OCI-LY7 (cell line): Measurements from ENCODE around the gene DXO. TPM values are rescaled to one million over a fixed set of nuclear protein-coding genes. Genes with fewer than 3 reads are reported as not detected.

Source experiments
- BruUV-seq: library from RNA; stranded (reverse); fragments of 400-500 nt; replicated peaks from 2 replicates; lab custom pipeline; 2021; lab: Mats Ljungman, UMichigan
- CTCF ChIA-PET: fragments of 300-600 bp; sonication (Branson Sonifier 250); formaldehyde crosslinking; loops from one replicate; lab custom pipeline; 2022; ENCODE audit warnings: antibody characterized with exemption; ENCODE audit not compliant: unreplicated experiment; lab: Charles Lee
- POLR2A ChIA-PET: fragments of 300-600 bp; sonication (Branson Sonifier 250); formaldehyde crosslinking; loops from one replicate; lab custom pipeline; 2022; ENCODE audit warnings: antibody characterized with exemption; lab: Charles Lee
- DNase-seq: peaks from one replicate; pipeline ENCODE4 v3.0.0-alpha.2; 2015; ENCODE audit warnings: low spot score
- H2AFZ ChIP-seq: fragments of 200-600 bp; sonication (generic), shearing (Covaris generic); 2 replicates; pipeline ENCODE4 v1.6.1; 2014; ENCODE audit warnings: mild to moderate bottlenecking, antibody characterized with exemption, low read length, moderate library complexity
- H3K27ac ChIP-seq: fragments of 200-600 bp; sonication (generic); 2 replicates; pipeline ENCODE4 v1.5.1; 2014; ENCODE audit warnings: mixed run types, low read depth, mild to moderate bottlenecking, moderate library complexity, low read length, inconsistent platforms; ENCODE audit not compliant: poor library complexity, severe bottlenecking
- H3K36me3 ChIP-seq: fragments of 200-600 bp; sonication (generic); 2 replicates; pipeline ENCODE4 v1.6.1; 2014; ENCODE audit warnings: mild to moderate bottlenecking, antibody characterized with exemption, low read length, moderate library complexity, mixed read lengths; ENCODE audit not compliant: insufficient read depth
- H3K4me1 ChIP-seq: fragments of 200-600 bp; sonication (generic); 2 replicates; pipeline ENCODE4 v1.5.1; 2014; ENCODE audit warnings: mild to moderate bottlenecking, low read length; ENCODE audit not compliant: insufficient read depth, poor library complexity, severe bottlenecking
- H3K4me2 ChIP-seq: fragments of 200-600 bp; sonication (generic); 2 replicates; pipeline ENCODE4 v1.6.1; 2014; ENCODE audit warnings: mild to moderate bottlenecking, low read length
- H3K4me3 ChIP-seq: fragments of 200-600 bp; sonication (generic); 2 replicates; pipeline ENCODE4 v1.5.1; 2014; ENCODE audit warnings: mild to moderate bottlenecking, low read depth, low read length; ENCODE audit not compliant: poor library complexity, severe bottlenecking
- H3K79me2 ChIP-seq: fragments of 200-600 bp; sonication (generic); 2 replicates; pipeline ENCODE4 v1.6.1; 2016; ENCODE audit warnings: low read depth, mild to moderate bottlenecking, low read length, moderate library complexity, mixed read lengths; ENCODE audit not compliant: insufficient read depth
- H3K9me2 ChIP-seq: fragments of 200-600 bp; sonication (generic); 2 replicates; pipeline ENCODE4 v1.6.1; 2016; ENCODE audit warnings: mild to moderate bottlenecking, low read length, mixed read lengths; ENCODE audit not compliant: insufficient read depth
- H3K9me3 ChIP-seq: fragments of 200-600 bp; sonication (generic); 2 replicates; pipeline ENCODE4 v1.6.1; 2014; ENCODE audit warnings: mild to moderate bottlenecking, mixed run types, low read length, mixed read lengths
- H4K20me1 ChIP-seq: fragments of 200-600 bp; sonication (generic); 2 replicates; pipeline ENCODE4 v1.6.1; 2014; ENCODE audit warnings: mild to moderate bottlenecking, antibody characterized with exemption, low read length, moderate library complexity, mixed read lengths; ENCODE audit not compliant: insufficient read depth
- CTCF ChIP-seq: fragments of 200-600 bp; sonication (generic); conservative IDR thresholded peaks from 2 replicates; pipeline ENCODE4 v1.5.1; 2014; ENCODE audit warnings: mild to moderate bottlenecking, antibody characterized with exemption, low read length, moderate library complexity, mixed read lengths
- EZH2phosphoT487 ChIP-seq: fragments of 200-600 bp; sonication (generic); IDR thresholded peaks from 2 replicates; pipeline ENCODE4 v1.6.1; 2018; ENCODE audit warnings: low read depth, borderline replicate concordance, mild to moderate bottlenecking, mixed run types, antibody characterized with exemption, low read length, moderate library complexity, mixed read lengths
- intact Hi-C: fragments of 100-400 bp; cut with micrococcal nuclease; formaldehyde crosslinking; loops from one replicate; pipeline ENCODE4 v1.10.0; 2022; ENCODE audit not compliant: unreplicated experiment
- total RNA-seq, 2 experiments: library from RNA; depleted of rRNA in 1 of 2; stranded (reverse); fragments of >200 nt in 1 of 2; shearing (Covaris generic) in 1 of 2; gene quantifications; 2 replicates each; pipeline ENCODE4 v1.2.3, GENCODE V29; 2014 to 2022

Gene DXO
- total RNA-seq, 2 experiments from 2014 or later: 17.5 to 36.5 TPM

- DNase-seq: peak; percentile 99
- H3K9me2 ChIP-seq: no peaks in the 10 kb centered on the region
- peak within 1 kb of the TSS; percentile 97 for H3K4me3 ChIP-seq
- BruUV-seq: TSS peak; percentile 87
- peaks cover 21% of the 10 kb centered on the region; the same call in 1 of the 2 replicates for H3K79me2 ChIP-seq
- peaks cover 18% of the 10 kb centered on the region for H3K4me1 ChIP-seq
- intact Hi-C loops: loop anchor here (1.0 to 10.0 kb wide), 3 partner anchors 13 to 254 kb away; partner anchors contain the start of genes ABHD16A, DXO and LY6G6F
- peaks cover 50% of the 10 kb centered on the region for H3K36me3 ChIP-seq
- ChIA-PET POLR2A (interaction anchor here (0.7 to 3.3 kb wide), 3 partner anchors 12 to 298 kb away, joined by 3 to 26 read pairs (median 4); partner anchors contain the start of genes C6orf47 and DXO), CTCF (interaction anchor here (1.1 kb wide), 1 partner anchor 8 kb away, joined by 3 read pairs; no protein-coding TSS in a partner anchor)
- H3K9me3 ChIP-seq: no peaks in the 10 kb centered on the region
- no peaks in the 10 kb centered on the region for H4K20me1 ChIP-seq
- TF ChIP-seq CTCF: no peak
- TF ChIP-seq EZH2phosphoT487: no peak
- peak within 1 kb of the TSS; percentile 91 for H3K4me2 ChIP-seq
- H2AFZ ChIP-seq: peak within 1 kb of the TSS; percentile 81
- no peak within 1 kb of the TSS for H3K27ac ChIP-seq
These were observed 12.9 kb downstream of the DXO start, which contains the start of the genes NELFE and SKIC2 for GRCh38 chr6:31958741-31959739. Gene NELFE, minus strand, starts transcription at chr6:31958971. Its CDS starts 525 bp downstream, at chr6:31958446. Gene SKIC2, plus strand, starts transcription at chr6:31959175. Its CDS starts 18 bp downstream, at chr6:31959193.

DNA sequence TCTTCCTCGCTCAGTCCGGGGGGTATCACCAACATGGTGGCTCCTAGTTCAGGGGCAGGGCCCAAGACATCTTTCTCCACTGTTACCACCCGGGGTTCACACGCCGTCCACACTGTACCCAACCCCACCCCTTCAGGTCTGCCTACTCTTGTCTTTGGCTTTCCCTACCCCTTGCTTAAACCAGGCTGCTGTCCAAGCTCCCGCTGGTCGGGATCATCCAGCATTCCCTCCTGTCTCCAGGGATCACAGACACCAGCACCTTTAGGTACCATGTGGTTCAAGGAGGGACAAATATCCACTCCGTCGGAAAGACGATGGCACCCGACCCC lies 13.6 kb downstream of the DXO start:
- BruUV-seq: no TSS peak
- Histone ChIP-seq H3K4me1 (peaks cover 18% of the 10 kb centered on the region), H3K27ac (no peak overlapping the region), H3K4me3 (peak overlapping the region; percentile 97), H3K36me3 (peaks cover 50% of the 10 kb centered on the region), H3K79me2 (peaks cover 21% of the 10 kb centered on the region; the same call in 1 of the 2 replicates), H4K20me1 (no peaks in the 10 kb centered on the region), H2AFZ (peak overlapping the region; percentile 81), H3K4me2 (peak overlapping the region; percentile 91), H3K9me2 (no peaks in the 10 kb centered on the region), H3K9me3 (no peaks in the 10 kb centered on the region)
- DNase-seq: no peak
- ChIA-PET CTCF (no interaction called here), POLR2A (interaction anchor here (0.7 to 3.3 kb wide), 4 partner anchors 13 to 298 kb away, joined by 3 to 26 read pairs (median 4); partner anchors contain the start of genes C6orf47 and DXO)
- TF ChIP-seq CTCF: no peak
- no peak for TF ChIP-seq EZH2phosphoT487
- intact Hi-C loops: loop anchor here (5.0 to 10.0 kb wide), 2 partner anchors 126 to 254 kb away; partner anchors contain the start of genes ABHD16A and LY6G6F
